ENCODE data around the gene LHX6.

The LHX6 gene

GRCh38 chr9:122212473-122213004, 16.2 kb downstream of the LHX6 start:
- H3K36me3 Mint-ChIP-seq (ENCODE audit: low read depth): no peaks in the 10 kb centered on the region
- H3K4me1 Mint-ChIP-seq: peaks cover 5% of the 10 kb centered on the region
- peaks cover 96% of the 10 kb centered on the region for H3K27me3 Mint-ChIP-seq (ENCODE audit: low read depth)
- no peak overlapping the region for H3K27ac Mint-ChIP-seq
- H3K4me3 Mint-ChIP-seq: peak overlapping the region; percentile 60 to 70 (median 63)
- H3K9me3 Mint-ChIP-seq: no peaks in the 10 kb centered on the region
- TF ChIP-seq CTCF (IDR thresholded peaks at IDR 0.05; ENCODE audit: unreplicated experiment in 3 of 3): no peak

- Mint-ChIP-seq H3K27ac (no peak overlapping the region), H3K36me3 (ENCODE audit: low read depth) (no peaks in the 10 kb centered on the region), H3K4me3 (no peak overlapping the region), H3K4me1 (peaks cover 21% of the 10 kb centered on the region), H3K27me3 (ENCODE audit: low read depth) (peaks cover 86% of the 10 kb centered on the region), H3K9me3 (no peaks in the 10 kb centered on the region)
- no peak for TF ChIP-seq CTCF (IDR thresholded peaks at IDR 0.05; ENCODE audit: unreplicated experiment in 3 of 3)
Observed at GRCh38 chr9:122209451-122209850, 19.3 kb downstream of the LHX6 start.

- H3K4me1 Mint-ChIP-seq: peaks cover 31% of the 10 kb centered on the region
- no peak for TF ChIP-seq CTCF (IDR thresholded peaks at IDR 0.05; ENCODE audit: unreplicated experiment in 3 of 3)
- H3K27me3 Mint-ChIP-seq (ENCODE audit: low read depth): peaks cover 66% of the 10 kb centered on the region
- no peaks in the 10 kb centered on the region for H3K9me3 Mint-ChIP-seq
- no peaks in the 10 kb centered on the region for H3K36me3 Mint-ChIP-seq (ENCODE audit: low read depth)
- no peak overlapping the region for H3K27ac Mint-ChIP-seq
- H3K4me3 Mint-ChIP-seq: no peak overlapping the region
Observed at GRCh38 chr9:122207096-122207495, 21.7 kb downstream of the LHX6 start.

GRCh38 chr9:122206118-122207046, 22.4 kb downstream of the LHX6 start:
- peaks cover 59% of the 10 kb centered on the region for H3K27me3 Mint-ChIP-seq (ENCODE audit: low read depth)
- H3K9me3 Mint-ChIP-seq: no peaks in the 10 kb centered on the region
- peak overlapping the region in 1 of 3 experiments; percentile 19 for H3K27ac Mint-ChIP-seq
- no peak for TF ChIP-seq CTCF (IDR thresholded peaks at IDR 0.05; ENCODE audit: unreplicated experiment in 3 of 3)
- no peak overlapping the region for H3K4me3 Mint-ChIP-seq
- peaks cover 38% of the 10 kb centered on the region for H3K4me1 Mint-ChIP-seq
- no peaks in the 10 kb centered on the region for H3K36me3 Mint-ChIP-seq (ENCODE audit: low read depth)

GRCh38 chr9:122205176-122205575, 23.6 kb downstream of the LHX6 start:
- no peak for TF ChIP-seq CTCF (IDR thresholded peaks at IDR 0.05; ENCODE audit: unreplicated experiment in 3 of 3)
- Mint-ChIP-seq H3K9me3 (no peaks in the 10 kb centered on the region), H3K27me3 (ENCODE audit: low read depth) (peaks cover 53% of the 10 kb centered on the region), H3K4me3 (no peak overlapping the region), H3K36me3 (ENCODE audit: low read depth) (no peaks in the 10 kb centered on the region), H3K4me1 (peaks cover 43% of the 10 kb centered on the region), H3K27ac (no peak overlapping the region)

Data from nephron (organoid).